Sigmoid colon (tissue), 7 donors: ENCODE results near the gene DCLK2. TPM values are rescaled to one million over a fixed set of nuclear protein-coding genes. Genes with fewer than 3 reads are reported as not detected.

Source experiments
- DNase-seq: peaks from one replicate; pipeline ENCODE4 v3.0.0-alpha.2; 2019
- H3K27ac ChIP-seq, 4 donors: fragments of 200-600 bp; sonication (generic); one replicate each; pipeline ENCODE4 v1.5.1; 2016 to 2019; ENCODE audit warnings: mild to moderate bottlenecking in 1 of 4
- H3K27me3 ChIP-seq, 3 donors: fragments of 200-600 bp; sonication (generic); one replicate each; pipeline ENCODE4 v1.5.1; 2019; ENCODE audit warnings: mild to moderate bottlenecking in 1 of 3
- H3K36me3 ChIP-seq, 4 donors: fragments of 200-600 bp; sonication (generic); one replicate each; pipeline ENCODE4 v1.5.1; 2016 to 2019
- H3K4me1 ChIP-seq, 4 donors: fragments of 200-600 bp; sonication (generic); one replicate each; pipeline ENCODE4 v1.5.1; 2017 to 2019
- H3K4me3 ChIP-seq, 4 donors: fragments of 200-600 bp; sonication (generic); one replicate each; pipeline ENCODE4 v1.5.1; 2017 to 2019; ENCODE audit warnings: mild to moderate bottlenecking in 2 of 4, moderate library complexity in 1 of 4
- H3K9me3 ChIP-seq, 4 donors: fragments of 200-600 bp in 3 of 4; sonication (generic) in 3 of 4; one replicate each; pipeline versions ENCODE4 v1.5.1 to v1.6.1; 2013 to 2019
- EP300 ChIP-seq, 4 donors: sonication (generic); formaldehyde crosslinking; IDR thresholded peaks; one replicate each; pipeline ENCODE4 v1.6.1; 2017; ENCODE audit warnings: antibody characterized with exemption in 4 of 4
- POLR2A ChIP-seq, 2 donors: fragments of 450-650 bp; IDR thresholded peaks; one replicate each; pipeline ENCODE4 v1.6.1; 2016; ENCODE audit warnings: antibody characterized with exemption in 2 of 2, mild to moderate bottlenecking in 2 of 2, moderate library complexity in 2 of 2
- POLR2AphosphoS5 ChIP-seq, 4 donors: sonication (generic); formaldehyde crosslinking; IDR thresholded peaks; one replicate each; pipeline ENCODE4 v1.6.1; 2017; ENCODE audit warnings: antibody characterized with exemption in 4 of 4
- WGBS, 2 donors: extraction: QIAGEN DNeasy Blood & Tissue Kit; methylation state at CpG; one replicate each; pipeline ENCODE4 v1.1.7; 2013; 5-methylcytosine and 5-hydroxymethylcytosine counted together
- intact Hi-C: fragments of 100-400 bp; cut with DNase I; formaldehyde crosslinking; loops from one replicate; pipeline ENCODE4 v1.15.1; 2023
- polyA plus RNA-seq, 3 donors: library from polyadenylated mRNA; stranded (reverse); fragments of 200-250 nt; gene quantifications; one replicate each; pipeline ENCODE4 v1.2.3, GENCODE V29; 2013
- total RNA-seq, 4 donors: library from RNA; depleted of rRNA; stranded (reverse); fragments of >200 nt; gene quantifications; one replicate each; pipeline ENCODE4 v1.1.0, GENCODE V29; 2016
- TF ChIP-seq, protein P1 (sequence below), 4 experiments: fragments of 450-650 bp in 3 of 4; fragments of 200-600 bp in 1 of 4; IDR thresholded peaks; one replicate each; pipeline ENCODE4 v1.5.1; 2016 to 2019; ENCODE audit warnings: antibody characterized with exemption in 4 of 4, mild to moderate bottlenecking in 3 of 4, moderate library complexity in 2 of 4
- donor health status: healthy with polysubstance abuse.
- donor health status: Bipolar disorder and iron deficiency.
- donor health status: healthy.

Gene DCLK2
- total and polyA plus RNA-seq, 7 donors = 0.69 to 30.7 (median 9.4) TPM

DNA sequence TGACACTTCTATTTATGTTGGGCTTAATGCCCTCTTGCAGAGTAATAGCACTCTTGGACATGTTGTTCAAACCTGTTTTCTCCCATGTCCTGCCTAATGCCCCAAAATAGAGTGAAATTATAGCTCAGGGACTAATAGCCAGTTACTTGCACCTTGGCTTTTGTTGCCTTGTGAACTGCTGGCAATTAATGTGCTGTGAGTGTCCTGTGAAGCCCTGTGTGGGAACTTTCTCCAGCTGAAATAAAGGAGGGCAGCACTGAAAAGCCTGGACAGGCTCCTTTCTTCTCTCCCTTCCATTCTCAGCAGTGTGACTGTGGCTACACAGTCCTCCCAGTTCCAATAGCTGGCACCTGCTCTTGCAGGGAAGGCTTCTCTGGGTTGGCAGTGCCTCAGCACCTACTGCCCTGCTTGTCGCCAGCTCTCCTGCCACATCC is 72.4 kb downstream of the DCLK2 start:
- no peaks in the 10 kb centered on the region for H3K36me3 ChIP-seq
- no peak for DNase-seq
- WGBS, 2 donors = 97 to 100% methylated on average over 1 of the region's 1 CpG
- H3K27me3 ChIP-seq = no peaks in the 10 kb centered on the region
- H3K4me3 ChIP-seq = no peak overlapping the region
- H3K27ac ChIP-seq = peak overlapping the region in 2 of 4 donors; percentile 38 to 42
- intact Hi-C loops = no loop called here
- H3K4me1 ChIP-seq = peaks cover 0 to 46% (median 42%) of the 10 kb centered on the region in 4 donors
- no peaks in the 10 kb centered on the region for H3K9me3 ChIP-seq
- TF ChIP-seq, protein P1, sequence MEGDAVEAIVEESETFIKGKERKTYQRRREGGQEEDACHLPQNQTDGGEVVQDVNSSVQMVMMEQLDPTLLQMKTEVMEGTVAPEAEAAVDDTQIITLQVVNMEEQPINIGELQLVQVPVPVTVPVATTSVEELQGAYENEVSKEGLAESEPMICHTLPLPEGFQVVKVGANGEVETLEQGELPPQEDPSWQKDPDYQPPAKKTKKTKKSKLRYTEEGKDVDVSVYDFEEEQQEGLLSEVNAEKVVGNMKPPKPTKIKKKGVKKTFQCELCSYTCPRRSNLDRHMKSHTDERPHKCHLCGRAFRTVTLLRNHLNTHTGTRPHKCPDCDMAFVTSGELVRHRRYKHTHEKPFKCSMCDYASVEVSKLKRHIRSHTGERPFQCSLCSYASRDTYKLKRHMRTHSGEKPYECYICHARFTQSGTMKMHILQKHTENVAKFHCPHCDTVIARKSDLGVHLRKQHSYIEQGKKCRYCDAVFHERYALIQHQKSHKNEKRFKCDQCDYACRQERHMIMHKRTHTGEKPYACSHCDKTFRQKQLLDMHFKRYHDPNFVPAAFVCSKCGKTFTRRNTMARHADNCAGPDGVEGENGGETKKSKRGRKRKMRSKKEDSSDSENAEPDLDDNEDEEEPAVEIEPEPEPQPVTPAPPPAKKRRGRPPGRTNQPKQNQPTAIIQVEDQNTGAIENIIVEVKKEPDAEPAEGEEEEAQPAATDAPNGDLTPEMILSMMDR (IDR thresholded peaks at IDR 0.05) = no peak
- TF ChIP-seq POLR2A (IDR thresholded peaks at IDR 0.05) (no peak), EP300 (IDR thresholded peaks at IDR 0.05) (no peak), POLR2AphosphoS5 (IDR thresholded peaks at IDR 0.05) (no peak)

DNA sequence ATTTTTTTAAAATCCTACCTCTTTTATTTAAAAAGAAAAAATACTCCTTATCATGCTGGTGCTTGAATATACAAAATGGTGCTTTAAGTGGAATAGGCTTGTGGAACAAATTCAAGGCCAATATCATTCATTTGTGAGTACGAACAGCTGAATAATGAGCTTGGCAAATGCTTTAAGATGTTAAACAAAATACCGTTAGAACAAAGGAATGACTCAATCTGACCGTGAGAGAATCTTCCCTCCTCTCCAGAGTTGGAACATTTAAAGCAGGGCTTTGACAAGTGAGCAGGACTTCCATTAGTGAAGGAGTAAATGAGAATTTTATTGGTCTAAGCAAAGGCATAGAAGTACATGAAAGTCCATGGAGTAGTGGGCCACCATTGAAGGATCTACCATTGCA is 74.5 kb downstream of the DCLK2 start:
- Histone ChIP-seq H3K4me3 (no peak overlapping the region), H3K4me1 (peaks cover 0 to 49% (median 43%) of the 10 kb centered on the region in 4 donors), H3K9me3 (no peaks in the 10 kb centered on the region), H3K27me3 (no peaks in the 10 kb centered on the region), H3K27ac (peak overlapping the region in 3 of 4 donors; percentile 23 to 53 (median 49)), H3K36me3 (no peaks in the 10 kb centered on the region)
- intact Hi-C loops = no loop called here
- no peak for DNase-seq
- WGBS, 2 donors = 71 to 84% methylated on average over 3 of the region's 3 CpGs
- TF ChIP-seq POLR2A (IDR thresholded peaks at IDR 0.05) (no peak), POLR2AphosphoS5 (IDR thresholded peaks at IDR 0.05) (no peak), EP300 (IDR thresholded peaks at IDR 0.05) (no peak)
- TF ChIP-seq, protein P1 (IDR thresholded peaks at IDR 0.05) = no peak

DNA sequence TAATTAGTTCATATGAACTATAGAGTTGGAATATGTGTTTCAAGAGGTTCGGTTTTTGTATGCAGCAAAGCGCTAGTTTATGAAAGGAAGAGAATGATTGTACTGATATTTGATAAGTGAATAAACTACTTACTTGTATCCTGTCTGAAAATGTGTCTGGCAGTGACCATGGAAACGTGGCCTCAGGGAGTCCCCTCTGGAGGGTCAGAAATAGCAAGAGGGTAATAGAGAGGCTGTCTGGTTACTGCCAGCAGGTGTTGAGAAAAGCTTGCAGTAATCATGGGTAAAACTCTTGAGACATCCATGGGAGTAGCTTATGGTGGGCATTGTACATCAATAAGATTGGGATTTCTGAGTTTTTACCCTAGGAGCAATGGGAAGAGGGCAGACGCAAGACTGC is 77.1 kb downstream of the DCLK2 start:
- peaks cover 0 to 36% (median 27%) of the 10 kb centered on the region in 4 donors for H3K4me1 ChIP-seq
- no peak overlapping the region for H3K4me3 ChIP-seq
- TF ChIP-seq EP300 (IDR thresholded peaks at IDR 0.05) = no peak
- TF ChIP-seq, protein P1 (IDR thresholded peaks at IDR 0.05) = no peak
- no peak for TF ChIP-seq POLR2A (IDR thresholded peaks at IDR 0.05)
- no peak for TF ChIP-seq POLR2AphosphoS5 (IDR thresholded peaks at IDR 0.05)
- no peaks in the 10 kb centered on the region for H3K9me3 ChIP-seq
- no peak for DNase-seq
- intact Hi-C loops = no loop called here
- H3K27me3 ChIP-seq = no peaks in the 10 kb centered on the region
- no peaks in the 10 kb centered on the region for H3K36me3 ChIP-seq
- WGBS, 2 donors = 89 to 93% methylated on average over 4 of the region's 4 CpGs
- no peak overlapping the region for H3K27ac ChIP-seq

DNA sequence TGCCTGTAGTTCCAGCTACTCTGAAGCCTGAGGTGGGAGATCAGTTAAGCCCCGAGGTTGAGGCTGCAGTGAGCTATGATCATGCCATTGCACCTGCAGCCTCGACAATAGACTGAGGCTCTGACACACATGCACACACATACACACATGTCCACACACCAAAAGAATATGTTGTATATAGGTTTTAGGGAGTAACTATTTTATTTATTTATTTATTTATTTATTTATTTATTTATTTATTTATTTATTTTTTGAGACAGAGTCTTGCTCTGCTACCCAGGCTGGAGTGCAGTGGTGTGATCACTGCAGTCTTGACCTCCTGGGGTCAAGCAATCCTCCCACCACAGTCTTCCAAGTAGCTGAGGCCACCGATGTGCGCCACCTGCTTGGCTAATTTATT is 78.3 kb downstream of the DCLK2 start:
- no peak for DNase-seq
- Histone ChIP-seq H3K4me1 (peaks cover 0 to 25% (median 16%) of the 10 kb centered on the region in 4 donors), H3K27ac (no peak overlapping the region), H3K36me3 (no peaks in the 10 kb centered on the region), H3K4me3 (no peak overlapping the region), H3K27me3 (no peaks in the 10 kb centered on the region), H3K9me3 (no peaks in the 10 kb centered on the region)
- WGBS, 2 donors = 90 to 98% methylated on average over 4 of the region's 4 CpGs
- intact Hi-C loops = no loop called here
- TF ChIP-seq POLR2A (IDR thresholded peaks at IDR 0.05) (no peak), POLR2AphosphoS5 (IDR thresholded peaks at IDR 0.05) (no peak), EP300 (IDR thresholded peaks at IDR 0.05) (no peak)
- TF ChIP-seq, protein P1 (IDR thresholded peaks at IDR 0.05) = no peak

DNA sequence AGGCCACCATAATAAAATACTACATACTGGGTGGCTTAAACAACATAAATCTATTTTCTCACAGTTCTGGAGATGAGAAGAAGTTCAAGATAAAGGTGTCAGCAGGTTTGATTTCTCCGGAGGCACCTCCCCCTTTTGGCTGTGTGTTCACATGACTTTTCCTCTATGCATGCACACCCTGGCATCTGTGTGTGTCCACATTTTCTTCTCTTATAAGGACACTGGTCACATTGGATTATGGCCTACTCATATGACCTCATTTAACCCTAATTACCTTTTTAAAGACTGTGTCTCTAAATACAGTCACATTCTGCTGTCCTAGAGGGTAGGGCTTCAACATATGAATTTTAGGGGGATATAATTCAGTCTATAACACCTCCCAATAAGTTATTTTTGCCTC is 79.8 kb downstream of the DCLK2 start:
- WGBS, 2 donors = 93 to 96% methylated on average over 1 of the region's 1 CpG
- intact Hi-C loops = no loop called here

More for the DNA sequence above, 79.8 kb downstream of the DCLK2 start:
- Histone ChIP-seq H3K4me1 (peaks cover 0 to 11% (median 3%) of the 10 kb centered on the region in 4 donors), H3K27me3 (no peaks in the 10 kb centered on the region), H3K4me3 (no peak overlapping the region), H3K36me3 (no peaks in the 10 kb centered on the region), H3K27ac (no peak overlapping the region), H3K9me3 (no peaks in the 10 kb centered on the region)
- TF ChIP-seq POLR2AphosphoS5 (IDR thresholded peaks at IDR 0.05) (no peak), POLR2A (IDR thresholded peaks at IDR 0.05) (no peak), EP300 (IDR thresholded peaks at IDR 0.05) (no peak)
- TF ChIP-seq, protein P1 (IDR thresholded peaks at IDR 0.05) = no peak
- DNase-seq = no peak
